PC-3 (cell line): ENCODE results near the gene NME7. TPM values are rescaled to one million over a fixed set of nuclear protein-coding genes. Genes with fewer than 3 reads are reported as not detected.

ENCODE experiments used
- ATAC-seq: fragments of 200-7000 bp; cut with Tn5 transposase; 2 replicates; pipeline ENCODE4 v1.9.1; 2020; ENCODE audit warnings: mild to moderate bottlenecking, moderate library complexity
- BruUV-seq: library from RNA; stranded (reverse); fragments of 400-500 nt; replicated peaks from 2 replicates; lab custom pipeline; 2021; lab: Mats Ljungman, UMichigan
- CTCF ChIA-PET: fragments of 300-600 bp; sonication (Branson Sonifier 250); formaldehyde crosslinking; loops from one replicate; lab custom pipeline; 2022; ENCODE audit warnings: antibody characterized with exemption; lab: Charles Lee
- POLR2A ChIA-PET: fragments of 300-600 bp; sonication (Branson Sonifier 250); formaldehyde crosslinking; loops from one replicate; lab custom pipeline; 2022; ENCODE audit warnings: antibody characterized with exemption; ENCODE audit not compliant: unreplicated experiment; lab: Charles Lee
- DNase-seq: peaks from one replicate; pipeline ENCODE4 v3.0.0-alpha.2; 2015
- H2AFZ ChIP-seq: fragments of 300-600 bp; sonication (generic); 2 replicates; pipeline ENCODE4 v1.6.0; 2016; ENCODE audit warnings: antibody characterized with exemption, low read length
- H3F3A ChIP-seq: fragments of 300-600 bp; sonication (generic); one replicate; pipeline ENCODE4 v1.6.0; 2017; ENCODE audit warnings: antibody characterized with exemption, low read length, control low read depth, mild to moderate bottlenecking; ENCODE audit not compliant: unreplicated experiment
- H3K27ac ChIP-seq: fragments of 300-600 bp; sonication (generic); 2 replicates; pipeline ENCODE4 v1.5.1; 2016; ENCODE audit warnings: mild to moderate bottlenecking, low read length
- H3K27me3 ChIP-seq: fragments of 300-600 bp; sonication (generic); 2 replicates; pipeline ENCODE4 v1.6.1; 2016; ENCODE audit warnings: low read length, mixed read lengths
- H3K36me3 ChIP-seq: fragments of 300-600 bp; sonication (generic); 2 replicates; pipeline ENCODE4 v1.6.1; 2016; ENCODE audit warnings: low read depth, mixed run types, low read length, mixed read lengths
- H3K4me1 ChIP-seq: fragments of 300-600 bp; sonication (generic); 2 replicates; pipeline ENCODE4 v1.5.1; 2016; ENCODE audit warnings: low read length; ENCODE audit not compliant: insufficient read depth
- H3K4me2 ChIP-seq: fragments of 300-600 bp; sonication (generic); 2 replicates; pipeline ENCODE4 v1.6.0; 2016; ENCODE audit warnings: low read length
- H3K4me3 ChIP-seq: fragments of 300-600 bp; sonication (generic); 2 replicates; pipeline ENCODE4 v1.5.1; 2016; ENCODE audit warnings: mild to moderate bottlenecking, low read length, mixed read lengths
- H3K79me2 ChIP-seq: fragments of 300-600 bp; sonication (generic); 2 replicates; pipeline ENCODE4 v1.6.1; 2017; ENCODE audit warnings: low read length, mixed read lengths
- H3K9ac ChIP-seq: fragments of 300-600 bp; sonication (generic); 2 replicates; pipeline ENCODE4 v1.6.0; 2016; ENCODE audit warnings: mild to moderate bottlenecking, low read length
- H3K9me2 ChIP-seq: fragments of 300-600 bp; sonication (generic); replicated peaks from 2 replicates; pipeline ENCODE4 v1.6.1; 2016; ENCODE audit warnings: mixed run types, low read length, mixed read lengths
- H3K9me3 ChIP-seq: fragments of 300-600 bp; sonication (generic); 2 replicates; pipeline ENCODE4 v1.6.1; 2016; ENCODE audit warnings: low read length, mixed read lengths
- H4K20me1 ChIP-seq: fragments of 300-600 bp; sonication (generic); 2 replicates; pipeline ENCODE4 v1.6.1; 2016; ENCODE audit warnings: low read length, mixed read lengths
- EZH2 ChIP-seq: fragments of 300-600 bp; sonication (generic); IDR thresholded peaks from one replicate; pipeline ENCODE4 v1.6.1; 2017; ENCODE audit warnings: antibody characterized with exemption, mild to moderate bottlenecking, low read length; ENCODE audit not compliant: unreplicated experiment
- EZH2phosphoT487 ChIP-seq: fragments of 300-600 bp; sonication (generic); IDR thresholded peaks from 2 replicates; pipeline ENCODE4 v1.6.1; 2018; ENCODE audit warnings: mild to moderate bottlenecking, antibody characterized with exemption, low read length, borderline replicate concordance
- intact Hi-C: fragments of 100-400 bp; cut with micrococcal nuclease; formaldehyde crosslinking; loops from 2 replicates; pipeline ENCODE4 v1.9.0; 2023
- total RNA-seq: library from RNA; depleted of rRNA; stranded (reverse); fragments of >200 nt; gene quantifications from 2 replicates; pipeline ENCODE4 v1.2.3, GENCODE V29; 2014
- TF ChIP-seq, protein P1 (sequence below): fragments of 300-600 bp; sonication (generic); conservative IDR thresholded peaks from 2 replicates; pipeline ENCODE4 v1.5.1; 2017; ENCODE audit warnings: antibody characterized with exemption, low read depth, mild to moderate bottlenecking, low read length

Gene NME7
- total RNA-seq, 1 experiment from 2014 or later: 18.9 TPM

DNA sequence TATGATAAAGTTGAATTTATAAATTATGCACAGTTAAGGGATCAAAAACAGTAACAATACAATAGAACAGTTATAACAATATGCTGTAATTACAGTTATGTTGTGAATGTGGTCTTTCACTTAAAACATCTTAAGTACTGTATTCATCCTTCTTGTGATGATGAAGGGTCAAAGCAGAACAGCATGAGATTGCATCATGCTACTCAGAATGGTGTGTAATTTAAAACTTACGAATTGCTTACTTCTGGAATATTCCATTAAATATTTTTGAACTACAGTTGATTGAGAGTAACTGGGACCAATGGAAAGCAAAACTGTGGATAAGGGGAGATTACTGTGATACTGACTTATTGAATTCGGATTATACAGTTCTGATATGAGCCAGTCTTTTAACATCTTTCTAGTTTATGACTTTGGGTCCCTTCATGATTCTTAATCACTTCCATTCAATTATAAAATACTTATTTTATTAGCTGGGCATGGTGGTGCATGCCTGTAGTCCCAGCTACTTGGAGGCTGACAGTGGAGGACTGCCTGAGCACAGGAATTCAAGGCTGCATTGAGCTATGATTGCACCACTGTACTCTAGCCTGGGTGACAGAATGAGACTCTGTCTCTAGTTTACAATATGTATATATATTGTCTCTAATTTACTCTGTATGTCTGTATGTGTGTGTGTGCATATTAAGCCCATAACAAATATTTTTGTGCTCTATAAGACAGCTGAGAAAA lies 217.9 kb downstream of the NME7 start:
- ATAC-seq: no peak
- intact Hi-C loops: no loop called here

DNA sequence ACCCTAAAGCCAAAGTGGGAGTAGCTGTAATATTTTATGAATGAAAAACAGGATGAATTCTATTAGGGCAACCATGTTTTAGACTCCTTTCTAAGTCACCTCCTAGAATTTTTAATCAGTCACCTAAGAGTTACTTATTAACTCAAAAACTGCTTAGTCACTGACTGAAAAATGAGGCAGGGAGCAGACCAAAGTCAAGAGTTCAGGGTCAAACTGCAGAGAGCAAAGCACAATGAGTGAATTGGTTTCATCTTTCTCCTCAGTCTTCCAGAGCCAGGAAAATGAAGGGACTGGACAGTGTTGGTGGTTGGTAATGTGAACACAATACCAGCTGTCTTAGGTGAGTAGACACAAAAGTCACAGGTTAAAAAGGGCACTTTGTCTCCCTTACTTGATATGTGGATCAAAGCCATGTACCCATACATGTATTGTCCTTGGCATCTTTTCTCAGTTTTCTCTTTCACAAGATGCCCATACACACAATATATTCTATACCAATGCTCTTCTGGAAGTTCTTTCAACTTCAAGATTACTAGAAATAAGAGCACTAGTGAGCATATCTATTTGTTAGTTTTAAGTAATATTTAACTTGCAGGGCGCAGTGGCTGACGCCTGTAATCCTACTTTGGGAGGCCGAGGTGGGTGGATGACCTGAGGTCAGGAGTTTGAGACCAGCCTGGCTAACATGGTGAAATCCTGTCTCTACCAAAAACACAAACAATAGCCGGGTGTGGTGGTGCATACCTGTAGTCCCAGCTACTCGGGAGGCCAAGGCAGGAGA lies 218.9 kb downstream of the NME7 start:
- H3K4me1 ChIP-seq: peaks cover 4% of the 10 kb centered on the region; the same call in 1 of the 2 replicates
- H2AFZ ChIP-seq: no peak overlapping the region

More for the DNA sequence above, 217.9 kb downstream of the NME7 start:
- no peak for DNase-seq
- Histone ChIP-seq H3K27me3 (no peaks in the 10 kb centered on the region), H3F3A (no peaks in the 10 kb centered on the region), H4K20me1 (no peaks in the 10 kb centered on the region), H3K4me1 (peaks cover 4% of the 10 kb centered on the region; the same call in 1 of the 2 replicates), H3K9ac (no peak overlapping the region), H3K27ac (no peak overlapping the region), H3K79me2 (no peaks in the 10 kb centered on the region), H3K9me2 (no peaks in the 10 kb centered on the region), H3K9me3 (no peaks in the 10 kb centered on the region), H2AFZ (no peak overlapping the region), H3K36me3 (no peaks in the 10 kb centered on the region), H3K4me2 (no peak overlapping the region), H3K4me3 (no peak overlapping the region)
- POLR2A ChIA-PET: no interaction called here
- BruUV-seq: no TSS peak
- CTCF ChIA-PET: no interaction called here
- no peak for TF ChIP-seq EZH2

DNA sequence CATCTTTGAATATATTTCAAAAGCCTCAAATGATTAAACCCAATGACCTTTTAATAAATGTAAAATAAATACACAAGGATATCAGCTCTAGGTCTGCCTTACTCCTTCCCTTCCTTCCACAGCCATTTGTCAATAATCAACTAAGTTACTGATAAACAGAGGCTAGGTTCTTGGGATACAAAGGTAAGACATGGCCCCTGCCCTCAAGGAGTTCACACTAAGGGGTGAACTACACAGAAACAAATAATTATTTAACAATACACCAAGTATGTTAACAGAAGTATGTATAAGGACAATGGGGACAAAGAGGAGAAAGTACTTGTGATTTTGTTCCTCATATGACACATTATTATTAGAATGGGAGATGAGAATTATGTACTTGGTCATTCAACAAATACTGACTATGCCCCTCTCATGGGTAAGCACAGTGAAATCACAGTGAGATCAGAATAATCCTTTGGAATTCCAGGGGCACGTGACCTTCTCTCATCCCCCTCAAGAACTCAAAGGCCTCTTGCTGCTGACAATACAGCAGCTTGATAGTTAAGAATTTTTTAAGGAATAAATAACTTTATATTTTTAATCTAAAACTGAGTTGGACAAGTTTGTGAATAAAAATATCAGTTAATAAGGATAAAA lies 220.9 kb downstream of the NME7 start:
- ATAC-seq: no peak
- CTCF ChIA-PET: no interaction called here
- intact Hi-C loops: no loop called here

More for the DNA sequence above, 218.9 kb downstream of the NME7 start:
- DNase-seq (no peak), ATAC-seq (no peak)
- no TSS peak for BruUV-seq
- no peaks in the 10 kb centered on the region for H3K9me2 ChIP-seq
- no peaks in the 10 kb centered on the region for H3K27me3 ChIP-seq
- no peaks in the 10 kb centered on the region for H3K9me3 ChIP-seq
- H4K20me1 ChIP-seq: no peaks in the 10 kb centered on the region
- POLR2A ChIA-PET: no interaction called here
- no peaks in the 10 kb centered on the region for H3K79me2 ChIP-seq
- H3K9ac ChIP-seq: no peak overlapping the region
- intact Hi-C loops: no loop called here
- no peak for TF ChIP-seq EZH2
- TF ChIP-seq, protein P1, sequence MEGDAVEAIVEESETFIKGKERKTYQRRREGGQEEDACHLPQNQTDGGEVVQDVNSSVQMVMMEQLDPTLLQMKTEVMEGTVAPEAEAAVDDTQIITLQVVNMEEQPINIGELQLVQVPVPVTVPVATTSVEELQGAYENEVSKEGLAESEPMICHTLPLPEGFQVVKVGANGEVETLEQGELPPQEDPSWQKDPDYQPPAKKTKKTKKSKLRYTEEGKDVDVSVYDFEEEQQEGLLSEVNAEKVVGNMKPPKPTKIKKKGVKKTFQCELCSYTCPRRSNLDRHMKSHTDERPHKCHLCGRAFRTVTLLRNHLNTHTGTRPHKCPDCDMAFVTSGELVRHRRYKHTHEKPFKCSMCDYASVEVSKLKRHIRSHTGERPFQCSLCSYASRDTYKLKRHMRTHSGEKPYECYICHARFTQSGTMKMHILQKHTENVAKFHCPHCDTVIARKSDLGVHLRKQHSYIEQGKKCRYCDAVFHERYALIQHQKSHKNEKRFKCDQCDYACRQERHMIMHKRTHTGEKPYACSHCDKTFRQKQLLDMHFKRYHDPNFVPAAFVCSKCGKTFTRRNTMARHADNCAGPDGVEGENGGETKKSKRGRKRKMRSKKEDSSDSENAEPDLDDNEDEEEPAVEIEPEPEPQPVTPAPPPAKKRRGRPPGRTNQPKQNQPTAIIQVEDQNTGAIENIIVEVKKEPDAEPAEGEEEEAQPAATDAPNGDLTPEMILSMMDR: no peak
- no peak for TF ChIP-seq EZH2phosphoT487
- no peaks in the 10 kb centered on the region for H3F3A ChIP-seq
- H3K27ac ChIP-seq: no peak overlapping the region
- H3K4me3 ChIP-seq: no peak overlapping the region
- CTCF ChIA-PET: no interaction called here
- no peak overlapping the region for H3K4me2 ChIP-seq
- H3K36me3 ChIP-seq: no peaks in the 10 kb centered on the region

More for the DNA sequence above, 220.9 kb downstream of the NME7 start:
- Histone ChIP-seq H2AFZ (no peak overlapping the region), H3K4me3 (no peak overlapping the region), H3K27ac (no peak overlapping the region), H4K20me1 (no peaks in the 10 kb centered on the region), H3F3A (no peaks in the 10 kb centered on the region), H3K36me3 (no peaks in the 10 kb centered on the region), H3K27me3 (no peaks in the 10 kb centered on the region), H3K79me2 (no peaks in the 10 kb centered on the region), H3K4me2 (no peak overlapping the region), H3K4me1 (peaks cover 4% of the 10 kb centered on the region; the same call in 1 of the 2 replicates), H3K9ac (no peak overlapping the region), H3K9me2 (no peaks in the 10 kb centered on the region), H3K9me3 (no peaks in the 10 kb centered on the region)
- BruUV-seq: no TSS peak
- no peak for DNase-seq
- TF ChIP-seq EZH2phosphoT487 (no peak), EZH2 (no peak)
- POLR2A ChIA-PET: no interaction called here
